GM21717 (cell line): ENCODE data around the gene XCL1.
"Not testable (repeated sequence)": the region's sequence is repeated elsewhere in the genome, so short reads cannot be mapped to it uniquely, and the experiment has no call there.

Experiments
- ATAC-seq: cut with Tn5 transposase; IDR thresholded peaks from one replicate; pipeline ENCODE4 v1.9.1; 2021; ENCODE audit warnings: mild to moderate bottlenecking, moderate library complexity; ENCODE audit not compliant: unreplicated experiment

XCL1 gene

GRCh38 chr1:168567007-168567406 lies 9.4 kb upstream of the XCL1 start:
- ATAC-seq: no peak

- ATAC-seq: no peak
These were observed 8.8 kb upstream of the XCL1 start for GRCh38 chr1:168567568-168567967.

- no peak for ATAC-seq
These were observed 8.1 kb upstream of the XCL1 start for GRCh38 chr1:168568346-168568745.

- no peak for ATAC-seq
These were observed 5.8 kb upstream of the XCL1 start for GRCh38 chr1:168570652-168571051.

GRCh38 chr1:168572633-168573032 lies 3.8 kb upstream of the XCL1 start:
- ATAC-seq: no peak

GRCh38 chr1:168574234-168574633 lies 2.2 kb upstream of the XCL1 start:
- ATAC-seq: not testable (repeated sequence)

GRCh38 chr1:168578531-168579185 lies 2.3 kb downstream of the XCL1 start:
- ATAC-seq: not testable (repeated sequence)

GRCh38 chr1:168580290-168580689 lies 3.9 kb downstream of the XCL1 start:
- not testable (repeated sequence) for ATAC-seq

GRCh38 chr1:168580991-168581390 lies 4.6 kb downstream of the XCL1 start:
- not testable (repeated sequence) for ATAC-seq

- no peak for ATAC-seq
These were observed 5.6 kb downstream of the XCL1 start for GRCh38 chr1:168581817-168582572.

GRCh38 chr1:168582688-168583336 lies 6.4 kb downstream of the XCL1 start:
- no peak for ATAC-seq

- ATAC-seq: no peak
These were observed 7.2 kb downstream of the XCL1 start for GRCh38 chr1:168583571-168583970.

- no peak for ATAC-seq
These were observed 8.8 kb downstream of the XCL1 start for GRCh38 chr1:168585191-168585590.

- no peak for ATAC-seq
These were observed 9.5 kb downstream of the XCL1 start for GRCh38 chr1:168585937-168586336.

- ATAC-seq: no peak
These were observed 12.8 kb downstream of the XCL1 start for GRCh38 chr1:168589167-168589566.

- ATAC-seq: no peak
These were observed 14.7 kb downstream of the XCL1 start for GRCh38 chr1:168591066-168591465.

GRCh38 chr1:168591641-168592250 lies 15.3 kb downstream of the XCL1 start:
- no peak for ATAC-seq

GRCh38 chr1:168595403-168595802 lies 19.0 kb downstream of the XCL1 start:
- not testable (repeated sequence) for ATAC-seq

GRCh38 chr1:168598125-168598524 lies 21.7 kb downstream of the XCL1 start:
- ATAC-seq: no peak

- ATAC-seq: no peak
These were observed 22.5 kb downstream of the XCL1 start for GRCh38 chr1:168598892-168599291.

- no peak for ATAC-seq
These were observed 23.2 kb downstream of the XCL1 start for GRCh38 chr1:168599641-168600040.

- ATAC-seq: no peak
These were observed 24.6 kb downstream of the XCL1 start for GRCh38 chr1:168601051-168601450.
